ENCODE data around the gene NMRK1.

DNA sequence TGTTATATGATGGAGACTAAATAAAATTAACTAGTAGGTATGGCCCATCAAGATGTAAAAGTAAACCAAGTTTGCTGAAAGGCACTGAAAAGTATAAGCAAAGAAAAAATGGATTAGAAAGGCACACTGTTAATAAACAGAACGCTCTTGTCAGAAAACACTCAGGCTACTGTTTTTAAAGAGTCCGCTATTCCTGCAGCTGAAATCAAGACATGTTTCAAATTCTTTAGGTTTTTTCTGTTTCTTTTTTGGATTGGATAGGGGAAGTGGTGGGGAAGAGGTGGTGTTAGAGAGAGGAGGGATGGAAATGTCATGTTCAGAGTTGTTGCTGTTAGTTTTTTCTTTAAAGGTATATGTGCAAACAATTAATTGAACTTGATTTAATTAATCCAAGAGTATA, 17.9 kb upstream of the NMRK1 start:
- TF ChIP-seq, protein P1, sequence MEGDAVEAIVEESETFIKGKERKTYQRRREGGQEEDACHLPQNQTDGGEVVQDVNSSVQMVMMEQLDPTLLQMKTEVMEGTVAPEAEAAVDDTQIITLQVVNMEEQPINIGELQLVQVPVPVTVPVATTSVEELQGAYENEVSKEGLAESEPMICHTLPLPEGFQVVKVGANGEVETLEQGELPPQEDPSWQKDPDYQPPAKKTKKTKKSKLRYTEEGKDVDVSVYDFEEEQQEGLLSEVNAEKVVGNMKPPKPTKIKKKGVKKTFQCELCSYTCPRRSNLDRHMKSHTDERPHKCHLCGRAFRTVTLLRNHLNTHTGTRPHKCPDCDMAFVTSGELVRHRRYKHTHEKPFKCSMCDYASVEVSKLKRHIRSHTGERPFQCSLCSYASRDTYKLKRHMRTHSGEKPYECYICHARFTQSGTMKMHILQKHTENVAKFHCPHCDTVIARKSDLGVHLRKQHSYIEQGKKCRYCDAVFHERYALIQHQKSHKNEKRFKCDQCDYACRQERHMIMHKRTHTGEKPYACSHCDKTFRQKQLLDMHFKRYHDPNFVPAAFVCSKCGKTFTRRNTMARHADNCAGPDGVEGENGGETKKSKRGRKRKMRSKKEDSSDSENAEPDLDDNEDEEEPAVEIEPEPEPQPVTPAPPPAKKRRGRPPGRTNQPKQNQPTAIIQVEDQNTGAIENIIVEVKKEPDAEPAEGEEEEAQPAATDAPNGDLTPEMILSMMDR (IDR thresholded peaks at IDR 0.05) = no peak
- TF ChIP-seq GABPA (IDR thresholded peaks at IDR 0.05; ENCODE audit: low read depth) (no peak), RAD21 (IDR thresholded peaks at IDR 0.05; ENCODE audit: low read length) (no peak), POLR2AphosphoS5 (IDR thresholded peaks at IDR 0.05; ENCODE audit: low read depth, low read length) (no peak)
